IgD-negative memory B cell (primary cell): ENCODE measurements around the gene ACTR2. TPM values are rescaled to one million over a fixed set of nuclear protein-coding genes. Genes with fewer than 3 reads are reported as not detected.

ENCODE experiments used
- polyA plus RNA-seq: library from polyadenylated mRNA; unstranded; fragments of 300-500 nt; fragmentation: Illumina TruSeq; gene quantifications from one replicate; pipeline ENCODE4 v1.2.3, GENCODE V29; 2021

Gene ACTR2
- polyA plus RNA-seq, 1 donor from 2014 or later, result 296 TPM

Other genes with a start within 250 kb of the ACTR2 start
- 3.6 TPM for gene SLC1A4, start 238.4 kb upstream of the ACTR2 start, polyA plus RNA-seq
- 12.1 TPM for gene CEP68, start 171.4 kb upstream of the ACTR2 start, polyA plus RNA-seq
- gene RAB1A, start 97.7 kb upstream of the ACTR2 start, polyA plus RNA-seq, result 44.4 TPM
- 0.94 TPM for gene SPRED2, start 204.8 kb downstream of the ACTR2 start, polyA plus RNA-seq